Measurements from ENCODE around the gene C7orf57.
A peak's percentile ranks its signal among the peaks of the same experiment; 100 is the strongest.

Gene C7orf57

DNA sequence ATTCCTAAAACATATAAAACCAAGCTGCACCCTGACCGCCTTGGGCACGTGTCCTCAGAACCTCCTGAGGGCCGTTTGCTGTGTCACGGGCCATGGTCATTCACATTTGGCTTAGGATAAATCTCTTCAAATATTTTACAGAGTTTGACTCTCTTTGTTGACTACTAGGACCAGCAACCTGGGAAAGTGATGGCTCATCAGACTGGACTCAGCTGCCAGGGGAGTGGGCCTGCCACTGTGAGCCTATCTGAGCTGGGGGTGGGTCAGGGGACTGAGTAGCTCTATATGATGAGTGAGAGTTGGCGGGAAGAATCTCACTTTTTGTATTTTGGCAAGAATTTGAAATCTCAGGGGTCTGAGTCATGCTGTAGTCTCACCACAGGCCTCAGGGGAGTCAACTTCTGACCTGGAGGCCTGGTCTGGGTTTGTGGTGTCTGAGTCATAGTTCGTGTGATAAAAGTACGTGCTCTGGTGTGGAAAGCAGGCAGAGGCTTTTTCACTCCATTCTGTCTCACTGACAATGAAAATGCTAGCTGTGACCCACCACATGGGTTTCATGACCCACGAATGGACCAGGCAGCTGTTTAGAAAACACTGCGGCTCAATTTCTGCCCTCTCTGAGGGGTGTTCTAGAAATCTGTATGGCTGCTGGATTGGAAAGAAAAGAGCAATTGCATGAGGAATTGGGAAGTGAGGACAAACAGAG is 49.5 kb downstream of the C7orf57 start:
- peak in 2 of 4 experiments; percentile 39 to 66 for DNase-seq (ENCODE audit: low read depth in 4 of 4, low spot score in 1 of 4)

DNA sequence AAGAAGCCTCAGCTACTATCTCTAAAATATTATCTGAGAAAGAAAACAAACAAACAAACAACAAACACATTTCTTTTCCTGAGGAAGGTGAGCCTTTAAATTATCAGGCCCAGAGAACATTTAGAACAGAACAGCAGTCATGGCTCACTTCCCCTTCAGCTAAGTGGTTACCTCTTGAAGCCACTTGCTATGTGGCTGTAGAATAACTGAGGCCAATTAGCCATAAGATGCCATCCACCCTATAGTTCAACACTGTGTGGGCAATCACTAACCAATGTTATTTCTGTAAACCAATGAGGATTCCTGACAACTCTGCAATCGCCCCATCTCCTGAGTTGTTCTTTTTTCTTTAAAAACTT is 50.1 kb downstream of the C7orf57 start:
- DNase-seq (ENCODE audit: low read depth in 4 of 4, low spot score in 1 of 4), result no peak

DNA sequence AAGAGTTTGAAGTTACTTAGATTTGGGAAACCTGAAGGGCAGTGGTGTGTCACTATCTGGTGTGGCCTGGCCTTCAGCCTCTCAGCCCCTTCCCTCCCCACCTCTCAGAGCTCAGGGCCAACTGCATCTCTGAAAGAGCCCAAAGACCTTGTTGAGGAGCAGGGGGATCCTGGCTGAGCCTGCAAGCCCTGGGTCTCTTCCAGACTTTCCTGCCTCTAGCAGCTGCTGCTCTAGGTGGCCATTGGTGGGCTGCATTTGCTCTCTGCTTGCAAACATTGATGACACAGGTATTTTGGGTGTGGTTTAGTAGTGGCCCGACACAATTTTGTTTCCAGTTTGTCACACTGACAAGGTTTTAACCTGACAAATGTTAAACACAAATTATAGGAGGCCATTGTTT is 50.6 kb downstream of the C7orf57 start:
- no peak for DNase-seq (ENCODE audit: low read depth in 4 of 4, low spot score in 1 of 4)

DNA sequence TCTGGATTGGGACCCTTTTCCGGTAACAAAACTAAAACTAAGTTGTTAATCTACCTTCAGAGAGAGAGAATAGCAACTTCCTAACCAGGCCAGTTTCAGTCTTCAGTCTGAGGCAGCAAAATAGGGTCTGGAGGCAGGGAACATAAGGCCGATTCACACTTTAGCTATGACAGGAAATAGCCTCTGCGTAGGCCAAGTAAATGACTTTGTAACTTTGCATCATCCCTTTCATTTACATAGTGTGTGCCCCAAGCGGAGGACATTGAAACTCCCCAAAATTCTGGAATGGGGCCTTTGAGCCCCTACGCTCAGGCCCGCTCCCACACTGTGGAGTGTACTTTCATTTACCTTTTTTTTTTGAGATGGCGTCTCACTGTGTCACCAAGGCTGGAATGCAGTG is 52.0 kb downstream of the C7orf57 start:
- no peak for DNase-seq (ENCODE audit: low read depth in 4 of 4, low spot score in 1 of 4)

DNA sequence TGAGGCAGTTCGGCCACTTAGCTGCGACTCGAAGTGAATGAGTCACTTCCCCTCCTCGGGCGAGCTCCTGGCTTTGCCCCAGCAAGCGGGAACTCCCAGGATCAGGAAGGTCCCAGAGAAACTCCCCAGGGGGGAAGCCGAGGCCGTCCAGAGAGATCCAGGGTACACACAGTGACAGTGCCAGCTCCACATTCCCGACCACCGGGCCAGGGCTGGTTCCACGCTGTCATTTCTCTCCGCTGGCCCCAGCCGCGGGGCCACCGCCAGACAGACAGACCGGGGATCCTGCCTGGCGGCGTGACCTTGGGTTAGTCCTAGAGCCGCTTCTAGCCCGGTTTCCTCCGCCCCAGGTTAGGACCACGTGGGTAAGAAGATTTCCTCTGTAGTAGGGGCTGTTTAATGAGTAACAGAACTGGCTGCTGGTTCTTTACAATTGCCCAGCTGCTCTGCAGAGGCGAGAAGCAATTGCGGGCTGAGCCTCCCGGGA is 53.3 kb downstream of the C7orf57 start:
- no peak for DNase-seq (ENCODE audit: low read depth in 4 of 4, low spot score in 1 of 4)

DNA sequence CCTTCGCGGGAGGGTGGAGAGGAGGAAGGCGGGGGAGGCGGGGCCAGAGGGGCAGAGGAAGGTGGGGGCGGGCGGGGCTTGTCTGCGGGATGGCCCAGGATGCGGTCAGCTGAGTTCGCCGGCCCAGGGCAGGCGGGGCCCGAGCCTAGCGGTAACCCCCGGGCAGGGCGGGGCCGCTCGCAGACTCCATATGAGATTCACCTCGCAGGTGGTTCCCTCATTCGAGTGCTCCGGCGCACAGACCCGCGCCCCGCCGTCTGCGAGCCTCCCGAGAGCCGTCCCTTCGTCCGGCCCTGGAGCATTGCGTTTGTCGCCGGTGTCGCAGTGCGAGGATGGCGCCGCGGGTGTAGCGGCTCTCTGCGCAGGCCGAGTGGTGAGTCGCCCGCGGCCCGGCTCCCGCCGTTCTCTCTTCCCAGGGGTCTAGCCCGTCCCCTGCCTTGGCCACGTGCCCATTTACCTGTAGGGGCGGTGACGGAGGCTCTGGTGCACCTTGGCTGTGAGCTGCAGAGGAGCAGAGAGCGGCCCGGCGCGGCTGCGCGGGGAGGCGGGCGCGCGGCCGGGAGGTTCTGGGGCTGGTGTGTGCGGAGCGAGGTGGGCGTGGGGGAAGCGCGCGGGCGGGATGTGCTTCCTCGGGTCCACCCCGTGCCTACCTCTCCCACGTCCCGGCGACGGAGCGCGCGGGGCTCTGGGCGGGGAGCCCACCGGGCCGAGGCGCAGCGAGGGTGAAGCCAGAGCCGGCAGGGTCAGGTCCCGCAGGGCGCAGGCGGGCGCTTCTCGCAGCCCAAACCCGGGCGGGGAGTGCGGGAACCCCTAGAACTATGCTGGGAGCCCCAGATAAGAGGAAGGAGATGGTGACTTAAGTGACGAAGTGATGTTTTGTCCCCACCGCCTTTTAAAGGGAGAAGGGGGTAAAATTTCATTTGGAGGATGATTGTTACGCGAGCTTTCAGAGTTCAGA is 54.0 kb downstream of the C7orf57 start, which contains the start of gene UPP1:
UPP1 (plus strand) TSS at position 220 of the 958 bp plus-strand sequence. CDS start 5,519 bp downstream, outside the sequence.
- DNase-seq (ENCODE audit: low read depth in 4 of 4, low spot score in 1 of 4), result peak; percentile 55 to 86 (median 64)

DNA sequence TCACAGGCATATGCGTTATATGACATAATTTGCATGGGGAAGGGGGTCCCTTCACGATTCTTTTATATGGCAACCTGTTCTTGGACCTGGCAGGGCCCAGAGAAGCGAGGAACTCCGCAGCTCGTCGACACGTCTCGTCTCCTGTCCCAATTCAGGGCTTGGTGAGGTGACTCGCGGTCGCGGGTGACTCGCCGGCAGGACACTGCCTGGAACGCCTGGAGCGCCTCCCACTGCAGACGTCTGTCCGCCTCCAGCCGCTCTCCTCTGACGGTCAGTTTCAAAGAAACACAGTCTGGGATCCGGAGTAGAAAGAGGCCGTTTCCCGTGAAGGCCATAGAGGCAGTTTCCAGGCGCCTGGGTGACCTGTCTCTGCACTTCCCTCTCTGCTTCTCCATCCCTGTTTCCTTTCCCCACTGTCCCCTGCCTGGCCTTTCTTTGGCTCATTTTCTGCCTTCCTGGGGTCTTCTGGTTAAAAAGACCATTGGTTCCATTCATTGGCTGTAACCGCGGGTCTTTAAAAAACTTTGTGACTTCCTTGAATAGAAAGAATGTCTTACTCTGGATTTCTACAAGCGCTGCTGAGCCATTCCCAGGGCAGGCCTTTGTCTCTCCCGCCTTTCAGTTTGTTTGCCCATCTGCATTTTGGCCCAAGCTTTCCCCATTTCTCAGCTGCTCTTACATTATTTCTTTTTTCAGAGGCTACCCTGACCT is 54.9 kb downstream of the C7orf57 start:
- DNase-seq (ENCODE audit: low read depth in 4 of 4, low spot score in 1 of 4), result no peak

DNA sequence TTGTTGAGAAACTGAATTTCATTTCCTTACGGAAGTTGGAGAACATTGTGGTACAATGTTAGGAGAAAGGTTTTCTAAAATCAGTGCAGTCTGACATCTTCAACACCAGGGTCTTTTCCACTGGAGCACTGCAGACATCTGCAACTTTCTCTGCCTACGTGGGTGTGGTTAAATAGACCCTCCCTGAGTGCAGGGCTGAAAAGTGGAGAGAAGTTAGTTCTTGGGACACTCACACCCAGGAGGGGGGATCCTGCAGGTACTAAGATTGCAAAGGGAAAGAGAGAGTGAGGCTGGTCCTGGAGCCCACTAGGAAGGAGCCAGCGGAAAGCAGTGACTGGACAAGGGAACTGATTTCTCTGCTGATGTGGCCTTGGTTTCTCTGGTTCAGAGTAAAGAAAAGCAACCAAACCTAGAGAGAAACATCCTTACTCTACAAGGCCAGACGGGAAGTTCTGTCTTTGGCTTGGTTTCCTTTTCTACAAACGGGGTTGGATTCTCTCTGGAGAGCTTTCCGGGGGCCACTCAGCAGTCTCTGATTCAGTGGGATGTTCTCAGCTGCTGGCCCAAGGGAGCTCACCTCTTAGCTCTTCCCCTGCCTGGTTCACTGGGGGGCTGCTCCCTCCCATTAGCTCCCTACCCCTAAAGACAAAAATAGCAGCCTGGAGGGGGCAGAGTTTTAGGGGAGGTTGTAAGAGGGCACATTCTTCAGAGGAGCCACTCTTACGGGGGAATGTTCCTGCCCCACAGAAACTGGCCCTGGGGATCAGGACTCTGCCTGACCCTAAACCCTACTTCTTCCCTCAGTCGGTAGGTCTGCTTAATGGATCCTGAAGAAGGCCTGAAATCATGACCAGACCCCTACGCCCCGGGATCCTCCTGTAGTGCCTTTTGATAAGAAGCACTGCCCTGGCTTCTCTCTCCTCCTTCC is 56.4 kb downstream of the C7orf57 start:
- DNase-seq (ENCODE audit: low read depth in 4 of 4, low spot score in 1 of 4), result no peak

DNA sequence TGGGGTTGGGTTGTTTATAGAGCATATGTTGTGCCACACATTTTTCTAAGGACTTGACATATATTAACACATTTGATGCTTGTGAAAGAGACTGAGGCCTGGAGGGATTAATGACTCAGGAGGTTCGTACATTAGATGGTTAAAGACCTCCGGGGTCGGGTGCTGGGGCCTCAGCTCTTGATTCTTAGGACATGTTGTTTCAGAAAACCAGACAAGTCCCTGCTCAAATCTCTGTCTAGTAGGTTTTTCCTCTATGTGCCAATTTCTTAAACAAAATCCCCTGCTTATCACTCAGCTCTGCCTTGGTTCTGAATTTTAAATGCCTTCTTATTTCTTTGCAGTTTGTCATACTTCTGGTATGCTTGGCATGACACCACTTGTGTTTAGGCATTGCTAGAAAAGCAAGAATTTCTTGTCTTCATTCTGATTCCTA is 59.5 kb downstream of the C7orf57 start:
- DNase-seq (ENCODE audit: low read depth in 4 of 4, low spot score in 1 of 4), result no peak

DNA sequence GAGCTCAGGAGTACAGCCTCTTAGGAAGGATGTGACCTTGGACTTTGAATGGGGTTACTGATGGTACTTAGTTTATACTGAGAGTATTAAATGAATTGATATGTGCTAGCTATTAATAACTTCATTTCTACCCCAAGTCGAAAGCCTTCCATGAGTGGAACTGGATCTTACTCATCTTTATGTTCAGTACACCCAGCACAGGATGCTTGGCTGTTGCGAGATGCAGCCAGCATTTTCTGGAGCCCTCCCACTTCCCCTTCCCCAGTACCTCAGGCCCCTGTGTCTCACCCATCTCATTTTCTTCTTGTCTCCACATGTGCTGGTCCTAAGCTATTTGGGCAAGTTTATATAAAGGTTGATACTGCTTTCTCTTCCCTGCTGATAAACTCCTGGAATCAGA is 60.9 kb downstream of the C7orf57 start:
- DNase-seq (ENCODE audit: low read depth in 4 of 4, low spot score in 1 of 4), result no peak

DNA sequence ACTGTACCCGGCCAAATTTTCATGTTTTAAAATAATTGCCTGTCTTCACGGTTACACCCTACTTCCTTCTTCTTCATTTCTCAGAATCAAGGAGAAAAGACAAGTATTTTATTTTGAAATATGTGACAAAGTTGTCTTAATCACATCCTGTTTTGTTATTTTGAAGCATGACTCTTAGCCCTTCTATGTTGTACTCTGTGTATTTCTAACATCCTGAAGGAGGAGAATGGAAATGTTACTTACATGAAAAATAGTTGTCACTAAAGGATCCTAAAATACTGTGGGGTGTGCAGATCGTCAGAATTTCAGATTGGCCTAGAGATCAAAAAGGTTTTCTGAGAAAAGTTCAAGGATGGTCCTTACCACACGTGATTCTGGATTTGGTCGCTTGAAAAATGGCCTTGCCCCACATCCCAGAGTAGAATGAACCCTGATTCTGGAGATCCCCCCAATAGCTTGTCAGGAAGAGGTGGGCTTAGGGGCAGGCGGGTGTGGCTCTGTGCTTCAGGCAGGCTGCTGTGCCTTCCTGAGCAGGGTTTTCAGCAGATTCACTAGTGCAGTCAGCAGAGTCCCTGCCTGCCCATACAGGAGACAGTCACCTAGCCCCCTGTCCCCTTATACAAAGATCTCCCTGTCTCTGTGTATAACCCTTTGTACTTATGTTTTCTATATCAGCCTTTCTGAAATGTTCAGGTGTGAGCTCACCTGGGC is 62.3 kb downstream of the C7orf57 start:
- DNase-seq (ENCODE audit: low read depth in 4 of 4, low spot score in 1 of 4), result no peak

DNA sequence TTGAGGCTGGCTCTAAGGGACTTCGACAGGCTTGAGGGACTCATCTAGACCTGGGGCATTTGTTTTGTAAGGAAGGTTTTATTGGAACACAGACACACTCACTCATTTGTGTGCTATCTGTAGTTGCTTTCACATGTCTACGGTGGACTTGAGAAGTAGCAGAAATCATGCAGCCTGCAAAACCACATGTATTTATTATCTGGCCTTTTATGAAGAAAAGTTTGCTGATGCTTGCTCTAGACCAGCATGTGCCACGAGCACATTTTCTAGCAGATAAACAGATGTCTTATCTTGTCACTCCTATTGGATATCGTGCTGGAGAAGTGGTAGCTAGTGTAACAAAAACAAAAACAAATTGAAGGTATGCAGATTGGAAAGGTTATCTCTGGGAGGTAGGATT is 63.5 kb downstream of the C7orf57 start:
- no peak for DNase-seq (ENCODE audit: low read depth in 4 of 4, low spot score in 1 of 4)

DNA sequence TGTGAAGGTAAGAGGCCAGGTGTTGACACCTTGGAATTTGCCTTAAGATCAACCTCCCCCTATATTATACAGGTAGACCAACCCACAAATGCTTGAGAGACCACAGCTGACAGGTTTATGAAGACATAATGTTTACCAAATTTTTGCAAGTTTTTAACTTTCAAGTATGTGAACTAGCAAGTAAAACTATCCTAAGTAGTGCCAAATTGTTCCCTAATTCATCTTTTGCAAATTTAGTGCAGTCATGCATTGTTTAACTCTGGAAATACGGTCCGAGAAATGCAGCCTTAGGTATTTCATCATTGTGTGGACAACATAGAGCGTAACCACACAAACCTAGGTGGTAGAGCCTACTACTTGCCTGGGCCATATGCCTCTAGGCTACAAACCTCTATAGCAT is 64.4 kb downstream of the C7orf57 start:
- no peak for DNase-seq (ENCODE audit: low read depth in 4 of 4, low spot score in 1 of 4)

DNA sequence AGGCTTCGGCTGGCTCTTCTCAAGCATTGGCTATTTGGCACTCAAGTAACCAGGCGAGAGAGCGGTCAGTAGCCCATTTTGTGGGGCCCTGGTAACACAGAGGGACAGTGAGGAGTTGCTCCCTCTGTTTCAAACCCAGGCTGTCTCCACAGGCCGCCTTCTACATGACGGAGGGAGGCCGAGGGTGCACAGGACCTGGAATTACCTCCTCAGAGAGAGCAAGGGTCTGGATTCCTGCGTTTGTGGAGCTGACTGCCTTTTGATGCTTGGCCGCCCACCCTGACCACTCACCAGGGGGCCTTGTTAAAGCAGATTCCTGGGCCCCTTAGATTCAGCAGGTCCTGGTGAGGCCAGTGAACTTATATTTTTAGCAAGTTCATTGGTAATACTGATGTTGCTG is 66.0 kb downstream of the C7orf57 start:
- DNase-seq (ENCODE audit: low read depth in 4 of 4, low spot score in 1 of 4), result no peak

DNA sequence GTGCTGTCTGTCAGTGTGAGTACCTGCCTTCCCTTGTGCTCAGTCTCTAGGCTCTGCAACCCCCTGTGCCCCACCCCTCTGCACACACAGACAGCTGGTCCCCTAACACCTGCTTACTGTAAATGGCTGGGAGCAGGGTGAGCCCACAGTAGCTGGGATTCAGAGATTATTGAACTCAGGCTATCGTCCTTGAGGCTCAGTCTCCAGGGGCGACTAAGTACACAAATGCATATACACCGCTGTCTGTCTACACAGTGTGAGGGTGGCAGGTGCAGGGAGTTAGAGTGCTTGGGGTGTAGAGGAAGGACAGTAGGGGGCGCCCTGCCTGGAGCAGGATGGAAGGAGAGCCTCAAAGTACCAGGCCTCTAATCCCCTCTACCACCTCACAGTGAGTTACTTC is 66.6 kb downstream of the C7orf57 start:
- no peak for DNase-seq (ENCODE audit: low read depth in 4 of 4, low spot score in 1 of 4)

DNA sequence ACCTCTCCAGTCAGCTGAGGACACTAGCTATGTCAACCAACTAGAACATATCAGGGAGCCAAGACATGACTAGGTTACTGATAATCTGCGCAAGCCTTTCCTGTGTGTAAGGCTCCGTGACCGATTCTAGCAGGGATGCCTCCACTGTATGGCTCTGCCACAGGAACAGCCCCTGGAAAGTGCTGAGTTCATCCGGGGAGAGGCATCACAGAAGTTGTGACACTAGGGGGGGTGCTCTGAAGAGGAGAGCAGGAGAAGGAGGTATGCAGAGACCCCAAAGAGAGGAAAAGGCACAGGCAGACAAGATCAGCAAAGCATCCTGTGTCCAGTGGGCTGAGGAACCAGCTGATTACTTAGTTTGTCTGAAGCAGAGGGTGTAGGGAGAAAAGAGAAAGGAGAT is 67.2 kb downstream of the C7orf57 start:
- DNase-seq (ENCODE audit: low read depth in 4 of 4, low spot score in 1 of 4), result no peak

DNA sequence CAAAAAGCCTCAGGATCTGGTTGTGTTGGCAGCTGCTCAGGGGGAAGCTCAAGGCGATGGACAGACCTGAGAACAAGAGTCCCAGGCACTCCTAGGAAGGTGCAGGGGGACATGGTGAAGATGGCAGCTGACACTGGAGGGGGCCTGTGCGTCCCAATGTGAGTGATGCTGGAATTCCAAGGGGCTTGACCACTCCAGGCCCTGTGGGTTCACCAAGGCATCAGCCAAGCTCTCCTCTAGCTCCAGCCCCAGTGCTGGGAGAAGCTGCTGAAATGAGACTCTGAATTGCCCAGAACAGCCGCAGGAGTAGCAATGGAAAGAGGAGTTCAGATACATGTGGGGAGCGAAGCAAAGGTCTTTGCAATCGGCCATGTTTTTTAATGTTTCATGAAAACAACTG is 69.7 kb downstream of the C7orf57 start:
- no peak for DNase-seq (ENCODE audit: low read depth in 4 of 4, low spot score in 1 of 4)

DNA sequence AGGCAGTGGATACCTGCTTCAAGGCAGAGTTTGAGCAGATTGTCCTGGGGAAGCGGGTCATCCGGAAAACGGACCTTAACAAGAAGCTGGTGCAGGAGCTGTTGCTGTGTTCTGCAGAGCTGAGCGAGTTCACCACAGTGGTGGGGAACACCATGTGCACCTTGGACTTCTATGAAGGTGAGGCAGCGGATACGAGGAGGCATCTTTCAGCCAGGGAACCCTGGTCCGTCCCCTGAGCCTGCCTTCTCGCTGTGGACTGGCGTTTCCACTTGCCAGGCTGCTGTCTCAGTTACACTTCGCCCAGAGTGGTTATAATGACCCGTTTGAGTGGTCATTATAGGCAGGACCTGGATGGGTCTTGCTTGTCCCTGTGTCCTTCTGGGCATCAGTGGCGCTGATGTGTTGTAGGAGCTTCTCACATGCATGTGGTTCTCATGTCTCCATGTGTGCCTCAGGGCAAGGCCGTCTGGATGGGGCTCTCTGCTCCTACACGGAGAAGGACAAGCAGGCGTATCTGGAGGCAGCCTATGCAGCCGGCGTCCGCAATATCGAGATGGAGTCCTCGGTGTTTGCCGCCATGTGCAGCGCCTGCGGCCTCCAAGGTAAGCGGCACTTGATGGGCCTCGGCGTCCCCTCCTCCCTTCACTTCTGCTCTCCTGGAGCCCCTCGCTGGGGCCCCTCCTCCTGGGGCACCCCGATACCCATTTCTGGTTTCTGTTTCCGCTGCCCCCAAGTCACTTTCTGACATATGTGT is 71.7 kb downstream of the C7orf57 start:
- no peak for DNase-seq (ENCODE audit: low read depth in 4 of 4, low spot score in 1 of 4)

DNA sequence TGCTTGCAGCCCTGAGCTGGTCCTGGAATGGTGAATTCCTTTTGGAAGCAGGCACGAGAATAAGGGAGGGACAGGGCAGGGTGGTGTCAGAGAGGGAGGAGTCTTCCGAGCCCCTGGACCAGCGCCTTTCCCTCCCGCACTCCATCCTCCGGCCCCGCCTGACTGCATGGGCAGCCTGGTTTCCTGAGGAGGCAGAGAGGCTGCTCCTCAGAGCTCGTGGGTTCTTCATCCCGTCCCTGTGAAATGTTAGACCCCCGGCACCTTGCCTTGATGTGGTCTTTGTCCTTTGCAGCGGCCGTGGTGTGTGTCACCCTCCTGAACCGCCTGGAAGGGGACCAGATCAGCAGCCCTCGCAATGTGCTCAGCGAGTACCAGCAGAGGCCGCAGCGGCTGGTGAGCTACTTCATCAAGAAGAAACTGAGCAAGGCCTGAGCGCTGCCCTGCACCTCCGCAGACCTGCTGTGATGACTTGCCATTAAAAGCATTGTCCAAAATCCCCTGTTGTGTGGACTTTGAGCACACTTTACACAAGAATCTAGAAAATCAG is 72.7 kb downstream of the C7orf57 start:
- DNase-seq (ENCODE audit: low read depth in 4 of 4, low spot score in 1 of 4), result no peak
